IMR-90 (cell line): ENCODE measurements around the gene POMGNT2. TPM values are rescaled to one million over a fixed set of nuclear protein-coding genes. Genes with fewer than 3 reads are reported as not detected.

Source experiments
- ATAC-seq: fragments of 200-7000 bp; cut with Tn5 transposase; 2 replicates; pipeline ENCODE4 v1.9.1; 2020; ENCODE audit warnings: low read depth, mild to moderate bottlenecking, moderate library complexity
- BruUV-seq: library from RNA; stranded (reverse); fragments of 400-500 nt; replicated peaks from 2 replicates; lab custom pipeline; 2021; lab: Mats Ljungman, UMichigan
- CTCF ChIA-PET: fragments of 300-600 bp; formaldehyde crosslinking; extraction: SDS; loops from one replicate; lab custom pipeline; 2021; ENCODE audit warnings: antibody characterized with exemption; lab: Yijun Ruan, JAX
- POLR2A ChIA-PET: fragments of 300-600 bp; sonication (Branson Sonifier 250); formaldehyde crosslinking; loops from one replicate; lab custom pipeline; 2022; ENCODE audit warnings: antibody characterized with exemption; ENCODE audit not compliant: unreplicated experiment; lab: Charles Lee
- DNase-seq: peaks from one replicate; pipeline ENCODE4 v3.0.0; 2013
- H2AFZ ChIP-seq: replicated peaks from 2 replicates; pipeline ENCODE3; 2013; ENCODE audit warnings: low read length, mild to moderate bottlenecking; ENCODE audit not compliant: poor library complexity
- H2AK5ac ChIP-seq: 2 replicates; pipeline ENCODE4 v1.6.1; 2013; ENCODE audit warnings: low read depth, low read length, inconsistent platforms
- H2AK9ac ChIP-seq: replicated peaks from 2 replicates; pipeline ENCODE3; 2013; ENCODE audit warnings: mild to moderate bottlenecking, low read depth, low read length, moderate library complexity; ENCODE audit not compliant: poor library complexity
- H2BK120ac ChIP-seq: 2 replicates; pipeline ENCODE4 v1.6.1; 2013; ENCODE audit warnings: low read depth, low read length, inconsistent platforms
- H2BK15ac ChIP-seq: 3 replicates; pipeline ENCODE4 v1.6.1; 2013; ENCODE audit warnings: low read depth, low read length, inconsistent platforms
- H2BK20ac ChIP-seq: 2 replicates; pipeline ENCODE4 v1.6.1; 2013; ENCODE audit warnings: low read depth, mild to moderate bottlenecking, inconsistent platforms, low read length, moderate library complexity
- H2BK5ac ChIP-seq: 2 replicates; pipeline ENCODE4 v1.6.1; 2013; ENCODE audit warnings: mild to moderate bottlenecking, low read depth, low read length, inconsistent platforms; ENCODE audit not compliant: poor library complexity, severe bottlenecking
- H3K14ac ChIP-seq: replicated peaks from 2 replicates; pipeline ENCODE4 v1.6.1; 2013; ENCODE audit warnings: low read depth, low read length, inconsistent platforms
- H3K18ac ChIP-seq: 2 replicates; pipeline ENCODE4 v1.6.1; 2013; ENCODE audit warnings: low read depth, low read length, control low read depth
- H3K23ac ChIP-seq: 2 replicates; pipeline ENCODE4 v1.6.1; 2013; ENCODE audit warnings: low read depth, low read length, inconsistent platforms
- H3K27ac ChIP-seq: 2 replicates; pipeline ENCODE4 v1.5.1; 2013; ENCODE audit warnings: mild to moderate bottlenecking, control low read depth, low read length; ENCODE audit not compliant: insufficient read depth
- H3K27me3 ChIP-seq: 2 replicates; pipeline ENCODE4 v1.6.1; 2013; ENCODE audit warnings: low read length; ENCODE audit not compliant: control insufficient read depth, insufficient read depth
- H3K36me3 ChIP-seq: 2 replicates; pipeline ENCODE4 v1.6.1; 2013; ENCODE audit warnings: low read length, mixed read lengths; ENCODE audit not compliant: control insufficient read depth, insufficient read depth
- H3K4ac ChIP-seq: 2 replicates; pipeline ENCODE4 v1.6.1; 2013; ENCODE audit warnings: low read depth, low read length, inconsistent platforms
- H3K4me1 ChIP-seq: 2 replicates; pipeline ENCODE4 v1.6.1; 2013; ENCODE audit warnings: low read length, mixed read lengths; ENCODE audit not compliant: control insufficient read depth, insufficient read depth
- H3K4me2 ChIP-seq: 2 replicates; pipeline ENCODE4 v1.6.1; 2013; ENCODE audit warnings: low read depth, mild to moderate bottlenecking, control low read depth, low read length, moderate library complexity
- H3K4me3 ChIP-seq: 2 replicates; pipeline ENCODE4 v1.5.1; 2013; ENCODE audit warnings: low read depth, mild to moderate bottlenecking, control low read depth, low read length, moderate library complexity; ENCODE audit not compliant: insufficient read depth
- H3K56ac ChIP-seq: 2 replicates; pipeline ENCODE4 v1.6.1; 2013; ENCODE audit warnings: low read length, inconsistent platforms; ENCODE audit not compliant: insufficient read depth; ENCODE audit errors: extremely low read depth
- H3K79me1 ChIP-seq, 2 experiments: 2 replicates each; pipeline ENCODE4 v1.6.1; 2013; ENCODE audit warnings: low read length in 2 of 2, inconsistent platforms in 1 of 2, low read depth in 1 of 2
- H3K9ac ChIP-seq: 2 replicates; pipeline ENCODE4 v1.6.1; 2013; ENCODE audit warnings: low read depth, low read length, control low read depth
- H3K9me1 ChIP-seq: 2 replicates; pipeline ENCODE4 v1.6.1; 2013; ENCODE audit warnings: low read length, inconsistent platforms; ENCODE audit not compliant: insufficient read depth
- H3K9me3 ChIP-seq: 2 replicates; pipeline ENCODE4 v1.6.1; 2013; ENCODE audit warnings: low read length; ENCODE audit not compliant: control insufficient read depth, insufficient read depth
- H4K20me1 ChIP-seq: 2 replicates; pipeline ENCODE4 v1.6.1; 2013; ENCODE audit warnings: low read length, inconsistent platforms; ENCODE audit not compliant: insufficient read depth
- H4K5ac ChIP-seq: 2 replicates; pipeline ENCODE4 v1.6.1; 2013; ENCODE audit warnings: mild to moderate bottlenecking, low read depth, low read length, control low read depth
- H4K8ac ChIP-seq, 2 experiments: 2 replicates each; pipeline ENCODE4 v1.6.1; 2013; ENCODE audit warnings: low read depth in 2 of 2, low read length in 2 of 2, control low read depth in 1 of 2, inconsistent platforms in 1 of 2
- H4K91ac ChIP-seq: 2 replicates; pipeline ENCODE4 v1.6.1; 2013; ENCODE audit warnings: low read depth, low read length, inconsistent platforms; ENCODE audit not compliant: insufficient read depth
- MXI1 ChIP-seq: IDR thresholded peaks from 2 replicates; pipeline ENCODE4 v1.6.1; 2012; ENCODE audit warnings: low read depth, mild to moderate bottlenecking, low read length, moderate library complexity, borderline replicate concordance
- WGBS, 2 experiments: methylation state at CpG; one replicate each; pipeline versions ENCODE4 v1.1.5 to v1.1.7; 2013; ENCODE audit warnings: missing lambda C conversion rate in 2 of 2; ENCODE audit not compliant: insufficient read length in 1 of 2; ENCODE audit errors: extremely low coverage in 2 of 2; 5-methylcytosine and 5-hydroxymethylcytosine counted together
- dilution Hi-C: fragments of 300-500 bp; cut with HindIII; formaldehyde crosslinking; loops from one replicate; pipeline ENCODE4 v1.14.3; 2018; ENCODE audit warnings: low sequenced_read_pairs; ENCODE audit not compliant: unreplicated experiment
- in situ Hi-C: fragments of 300-500 bp; cut with MboI; formaldehyde crosslinking; loops from 3 replicates; pipeline ENCODE4 v1.14.3; 2019; ENCODE audit warnings: low sequenced_read_pairs, inconsistent platforms, mixed read lengths
- intact Hi-C: fragments of 100-400 bp; cut with micrococcal nuclease; formaldehyde crosslinking; loops from 2 replicates; pipeline ENCODE4 v1.10.0; 2022
- polyA plus RNA-seq, 3 experiments: library from polyadenylated mRNA; depleted of rRNA; stranded (reverse); fragments of >200 nt; gene quantifications; 2 replicates each; pipeline ENCODE4 v1.2.3, GENCODE V29; 2012; ENCODE audit warnings: low replicate concordance in 1 of 3
- total RNA-seq: library from RNA; depleted of rRNA; stranded (reverse); fragments of >200 nt; gene quantifications from 2 replicates; pipeline ENCODE4 v1.2.3, GENCODE V29; 2012

Gene POMGNT2
- total and polyA plus RNA-seq, 2 of the 4 experiments (the other 2 are of a cell fraction), result 7.5 to 16.2 TPM

DNA sequence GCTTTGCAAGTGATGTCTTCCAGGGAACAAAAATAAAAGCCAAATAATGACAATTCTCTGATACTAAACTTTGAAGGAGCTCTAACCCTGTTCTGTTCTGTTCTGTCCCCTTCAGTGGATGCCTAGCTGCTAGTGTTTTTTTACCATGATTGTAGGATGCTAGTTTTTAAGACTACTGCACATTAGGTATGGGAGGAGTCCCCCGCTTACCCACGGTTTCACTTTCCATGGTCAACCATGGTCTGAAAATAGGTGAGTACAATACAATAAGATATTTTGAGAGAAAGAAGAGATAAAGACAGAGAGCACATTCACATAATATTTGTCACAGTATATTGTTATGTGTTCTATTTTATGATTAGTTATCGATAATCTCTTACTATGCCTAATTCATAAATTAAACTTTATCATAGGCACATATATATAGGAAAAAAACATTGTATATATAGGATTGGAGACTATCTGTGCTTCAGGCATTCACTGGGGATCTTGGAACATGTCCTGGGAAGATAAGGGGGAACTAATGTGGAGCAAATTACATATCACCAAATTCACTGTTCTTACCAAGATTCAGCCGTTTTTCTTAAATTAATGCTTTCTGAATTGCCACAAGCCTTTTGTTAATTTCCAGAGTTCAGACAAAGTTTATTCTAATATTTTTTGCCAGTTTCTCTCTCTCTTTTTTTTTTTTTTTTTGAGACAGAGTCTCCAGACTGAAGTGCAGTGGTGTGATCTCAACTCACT lies 32.8 kb upstream of the POMGNT2 start:
- Histone ChIP-seq H3K79me1 (no peaks in the 10 kb centered on the region), H3K27me3 (0 out of 2 replicates have a peak, but pooled peaks cover 2% of the 10 kb centered on the region), H3K9me3 (no peaks in the 10 kb centered on the region), H3K4me2 (no peak overlapping the region), H2BK120ac (no peak overlapping the region), H2BK5ac (no peak overlapping the region), H3K18ac (no peak overlapping the region), H3K56ac (no peak overlapping the region), H4K91ac (no peak overlapping the region), H3K4ac (no peak overlapping the region), H3K27ac (no peak overlapping the region), H2AFZ (no peak overlapping the region), H2AK5ac (no peak overlapping the region), H3K4me1 (no peaks in the 10 kb centered on the region), H3K9ac (no peak overlapping the region), H3K9me1 (no peaks in the 10 kb centered on the region), H3K23ac (no peak overlapping the region), H3K14ac (no peak overlapping the region), H3K36me3 (no peaks in the 10 kb centered on the region), H2BK15ac (no peak overlapping the region), H4K20me1 (no peaks in the 10 kb centered on the region), H4K5ac (no peak overlapping the region), H2AK9ac (no peak overlapping the region), H4K8ac (no peak overlapping the region), H3K4me3 (no peak overlapping the region), H2BK20ac (no peak overlapping the region)
- ChIA-PET POLR2A (no interaction called here), CTCF (interaction anchor here (1.2 kb wide), 1 partner anchor 15 kb away, joined by 4 read pairs; no protein-coding TSS in a partner anchor)
- no peak for ATAC-seq
- dilution Hi-C loops (no loop called here), intact Hi-C loops (no loop called here), in situ Hi-C loops (no loop called here)
- no peak for DNase-seq
- BruUV-seq, result no TSS peak
- no peak for TF ChIP-seq MXI1
- WGBS, 2 experiments, result no CpG with 5 or more reads among the region's 4 CpGs
